NCI-H146 treated with DMSO at 0.1 percent for 48 hours (cell line): ENCODE results near the gene STAT3.
A peak's percentile ranks its signal among the peaks of the same experiment; 100 is the strongest.

Experiments used
- DNase-seq: peaks from one replicate; lab custom pipeline; 2025; ENCODE audit not compliant: unreplicated experiment; lab: John Stamatoyannopoulos, UW

Gene STAT3

DNA sequence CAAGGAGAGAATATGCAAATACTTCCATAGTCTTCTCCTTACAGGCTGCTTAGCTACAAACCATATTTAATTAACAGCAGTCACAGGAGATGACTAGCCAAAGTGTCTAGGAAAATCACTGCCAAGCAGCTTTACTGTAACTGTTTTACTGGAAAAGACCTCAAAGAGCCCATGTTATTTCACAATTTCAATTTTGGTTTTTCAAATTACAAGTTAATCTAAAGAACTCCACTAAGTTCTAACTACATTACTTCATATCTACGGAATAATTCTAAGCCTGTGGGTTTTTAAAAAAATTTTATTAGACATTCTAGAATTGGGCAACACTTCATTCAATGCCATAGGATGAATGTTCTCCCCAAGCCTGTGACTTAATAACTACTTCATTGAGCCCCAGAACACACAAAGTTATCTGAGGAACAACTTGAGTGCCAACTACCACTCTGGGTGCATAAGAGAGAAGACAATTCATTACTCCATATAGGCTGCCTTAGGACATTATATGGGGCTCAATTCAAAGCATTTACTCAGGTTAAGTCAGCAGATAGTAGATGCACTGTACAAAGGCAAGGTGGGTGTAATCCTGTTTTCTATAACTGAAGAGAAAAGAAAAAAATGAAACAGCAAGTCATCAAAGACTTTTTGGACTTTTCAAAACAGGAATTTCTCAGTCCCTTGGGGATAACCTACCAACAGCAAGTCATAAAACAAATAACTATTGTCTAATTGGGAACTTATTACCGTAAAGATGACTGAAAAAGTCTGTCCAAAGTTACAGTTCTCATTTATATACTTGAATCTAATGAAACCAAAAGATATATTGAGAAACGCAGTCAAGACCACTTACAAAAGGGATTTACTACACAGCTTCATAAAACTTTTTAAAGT, 33.0 kb downstream of the STAT3 start:
- no peak for DNase-seq

DNA sequence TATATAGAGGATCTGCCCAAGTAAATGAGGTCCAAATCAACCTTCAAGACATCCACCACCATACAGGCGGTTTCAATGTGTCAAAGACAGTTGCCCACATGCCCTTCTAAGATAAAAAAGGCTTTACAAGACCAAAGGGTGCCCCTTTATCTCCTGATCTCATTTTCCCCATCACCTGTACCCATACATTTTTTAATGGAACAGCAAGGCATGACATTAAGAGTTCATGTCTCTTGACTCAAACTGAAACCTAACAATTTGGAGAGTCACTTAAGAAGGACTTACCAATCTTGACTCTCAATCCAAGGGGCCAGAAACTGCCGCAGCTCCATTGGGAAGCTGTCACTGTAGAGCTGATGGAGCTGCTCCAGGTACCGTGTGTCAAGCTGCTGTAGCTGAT, 40.1 kb downstream of the STAT3 start:
- DNase-seq = no peak

DNA sequence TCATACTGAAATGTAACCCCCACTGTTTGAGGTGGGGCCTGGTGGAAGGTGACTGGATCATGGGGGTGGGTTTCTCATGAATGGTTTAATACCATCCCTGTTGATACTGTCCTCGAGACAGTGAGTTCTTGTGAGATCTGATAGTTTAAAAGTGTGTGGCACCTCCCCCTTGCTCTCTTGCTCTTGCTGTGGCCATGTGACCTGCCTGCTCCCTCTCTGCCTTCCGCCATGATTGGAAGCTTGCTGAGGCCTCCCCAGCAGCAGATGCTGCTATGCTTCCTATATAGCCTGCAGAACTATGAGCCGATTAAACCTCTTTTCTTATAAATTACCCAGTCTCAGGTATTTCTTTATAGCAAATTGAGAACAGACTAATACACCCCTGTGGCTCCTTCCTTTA, 40.6 kb downstream of the STAT3 start:
- DNase-seq = no peak

DNA sequence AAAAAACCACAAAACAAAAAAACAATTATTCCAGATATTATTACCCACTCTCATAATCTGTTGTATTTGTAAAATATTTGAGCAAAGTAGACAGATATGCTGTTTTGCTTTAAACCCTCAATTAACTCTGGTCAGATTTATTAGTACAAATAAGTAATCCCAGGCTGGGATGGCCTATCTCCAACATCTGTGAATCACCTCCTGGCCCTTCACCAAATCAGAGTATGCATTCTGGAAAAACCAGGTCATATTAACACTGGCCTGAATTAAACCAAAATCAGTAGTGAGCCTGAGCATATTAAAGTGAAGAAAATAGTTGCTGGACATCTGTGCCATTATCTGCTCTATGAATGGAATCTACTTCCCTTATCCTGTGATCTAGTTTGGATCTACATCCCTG, 41.0 kb downstream of the STAT3 start:
- no peak for DNase-seq

DNA sequence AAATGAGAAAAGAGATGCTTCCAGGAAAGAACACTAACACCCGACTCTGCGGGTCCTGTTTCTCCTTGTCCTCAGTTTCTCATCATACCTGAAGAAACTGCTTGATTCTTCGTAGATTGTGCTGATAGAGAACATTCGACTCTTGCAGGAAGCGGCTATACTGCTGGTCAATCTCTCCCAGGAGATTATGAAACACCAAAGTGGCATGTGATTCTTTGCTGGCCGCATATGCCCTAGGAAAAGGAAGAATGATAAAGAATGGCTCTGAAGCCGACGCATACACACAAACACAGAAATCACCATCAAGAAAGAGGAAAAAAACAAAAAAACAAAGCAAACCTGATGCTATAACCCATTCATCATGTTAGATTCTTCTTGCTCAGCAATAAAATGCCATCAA, 41.8 kb downstream of the STAT3 start:
- no peak for DNase-seq

DNA sequence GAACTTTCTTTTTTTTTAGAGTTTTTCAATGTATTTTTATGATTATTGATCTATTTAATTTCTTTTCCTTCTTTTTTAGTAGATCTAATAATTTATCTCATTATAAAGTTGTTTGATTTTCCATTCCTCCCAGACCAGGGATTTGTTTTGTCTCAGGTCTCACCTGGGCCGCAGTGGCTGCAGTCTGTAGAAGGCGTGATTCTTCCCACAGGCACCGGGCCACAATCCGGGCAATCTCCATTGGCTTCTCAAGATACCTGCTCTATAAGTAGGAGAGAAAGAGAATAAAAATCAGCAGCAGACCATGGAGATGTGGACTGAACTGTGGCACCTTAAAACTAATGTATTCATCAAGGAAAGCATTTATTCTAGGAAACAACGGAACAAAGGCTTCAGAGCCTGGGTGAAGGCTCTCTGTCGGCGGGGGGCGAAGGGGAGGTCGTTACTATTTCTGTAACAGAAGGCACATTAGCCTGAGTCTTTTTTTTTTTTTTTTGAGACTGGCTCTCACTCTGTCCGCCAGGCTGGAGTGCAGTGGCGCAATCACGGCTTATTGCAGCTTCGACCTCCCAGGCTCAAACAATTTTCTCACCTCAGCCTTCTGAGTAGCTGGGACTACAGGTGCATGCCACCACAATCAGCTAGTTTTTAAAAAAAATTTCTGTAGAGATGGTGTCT, 42.7 kb downstream of the STAT3 start:
- DNase-seq = no peak

DNA sequence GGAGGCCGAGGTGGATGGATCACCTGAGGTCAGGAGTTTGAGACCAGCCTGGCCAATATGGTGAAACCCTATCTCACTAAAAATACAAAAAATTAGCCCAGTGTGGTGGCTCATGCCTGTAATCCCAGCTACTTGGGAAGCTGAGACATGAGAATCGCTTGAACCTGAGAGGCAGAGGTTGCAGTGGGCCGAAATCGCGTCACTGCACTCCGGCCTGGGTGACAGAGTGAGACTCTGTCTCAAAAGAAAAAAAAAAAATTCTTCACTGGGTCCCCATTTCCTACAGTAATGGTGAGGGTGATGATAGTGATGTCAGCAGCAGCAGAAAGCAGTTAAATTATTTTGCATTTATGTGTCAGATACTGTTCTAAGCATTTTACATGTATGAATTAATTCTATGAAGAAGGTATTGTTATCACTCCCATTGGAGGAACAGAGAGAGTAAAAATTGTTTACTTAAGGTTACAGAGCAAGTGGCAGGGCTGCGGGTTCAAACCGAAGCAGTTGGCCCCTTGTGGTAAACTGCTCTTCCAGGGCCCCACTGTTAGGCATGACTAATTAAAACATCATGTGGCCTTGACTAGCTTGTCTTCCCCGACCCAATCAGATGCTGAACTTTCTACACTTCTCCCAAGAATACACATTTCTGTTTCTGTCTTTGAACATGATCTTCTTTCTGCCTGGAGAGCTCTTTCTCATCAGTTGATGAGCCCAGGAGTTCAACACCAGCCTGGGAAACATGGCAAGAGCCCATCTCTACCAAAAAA, 45.8 kb downstream of the STAT3 start:
- DNase-seq = no peak

DNA sequence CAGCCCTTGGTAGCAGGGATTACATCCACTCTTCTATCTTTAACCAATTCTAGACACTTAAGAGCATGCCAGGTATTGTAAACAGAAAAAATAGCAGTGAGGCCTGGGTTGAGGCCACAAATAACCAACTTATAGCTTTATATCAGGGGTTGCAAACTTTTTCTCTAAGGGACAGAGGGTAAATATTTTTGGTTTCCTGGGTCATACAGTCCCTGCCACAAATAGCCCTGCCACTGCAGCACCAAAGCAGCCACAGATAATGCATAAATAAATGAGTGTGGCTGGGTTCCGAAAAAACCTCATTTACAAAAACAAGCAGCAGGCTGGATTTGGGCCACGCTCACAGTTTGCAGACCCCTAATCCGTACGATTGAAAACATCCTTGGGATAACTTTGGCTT, 46.7 kb downstream of the STAT3 start:
- no peak for DNase-seq

DNA sequence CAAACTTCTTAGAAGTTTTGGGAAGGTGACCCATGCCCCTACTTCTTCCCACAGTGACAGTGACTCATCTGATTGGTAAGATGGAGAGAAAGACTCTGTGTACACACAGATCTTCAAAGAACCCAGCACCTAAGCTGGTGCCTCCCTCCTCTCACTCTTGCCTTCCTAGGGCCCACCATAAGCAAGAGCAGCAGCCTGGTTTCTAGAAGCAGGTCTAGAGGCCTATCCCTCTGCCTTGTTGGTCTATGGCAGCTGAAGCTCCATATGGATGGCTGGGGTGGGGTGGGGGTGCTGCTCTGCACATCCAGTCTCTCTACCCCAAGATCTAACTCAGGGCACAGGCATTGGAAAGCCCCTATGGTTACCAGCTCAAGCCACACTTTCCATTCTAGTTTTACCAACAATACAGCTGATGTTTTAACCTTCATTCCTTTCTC, 47.5 kb downstream of the STAT3 start:
- no peak for DNase-seq

DNA sequence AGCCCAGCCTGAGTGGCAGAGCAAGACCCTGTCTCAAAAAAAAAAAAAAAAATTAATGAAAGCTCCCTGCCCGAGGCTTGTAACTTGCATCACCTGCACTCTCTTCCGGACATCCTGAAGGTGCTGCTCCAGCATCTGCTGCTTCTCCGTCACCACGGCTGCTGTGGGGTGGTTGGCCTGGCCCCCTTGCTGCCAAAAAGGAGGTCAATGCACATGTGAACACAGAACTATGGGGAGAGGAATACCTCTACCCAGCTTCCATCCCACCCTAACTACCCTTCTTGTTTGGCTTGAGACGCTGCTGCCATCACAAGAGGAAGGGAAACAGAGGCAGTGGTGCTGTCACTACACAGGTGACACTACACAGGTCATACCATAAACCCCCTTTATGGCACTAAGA, 49.0 kb downstream of the STAT3 start:
- DNase-seq = no peak

DNA sequence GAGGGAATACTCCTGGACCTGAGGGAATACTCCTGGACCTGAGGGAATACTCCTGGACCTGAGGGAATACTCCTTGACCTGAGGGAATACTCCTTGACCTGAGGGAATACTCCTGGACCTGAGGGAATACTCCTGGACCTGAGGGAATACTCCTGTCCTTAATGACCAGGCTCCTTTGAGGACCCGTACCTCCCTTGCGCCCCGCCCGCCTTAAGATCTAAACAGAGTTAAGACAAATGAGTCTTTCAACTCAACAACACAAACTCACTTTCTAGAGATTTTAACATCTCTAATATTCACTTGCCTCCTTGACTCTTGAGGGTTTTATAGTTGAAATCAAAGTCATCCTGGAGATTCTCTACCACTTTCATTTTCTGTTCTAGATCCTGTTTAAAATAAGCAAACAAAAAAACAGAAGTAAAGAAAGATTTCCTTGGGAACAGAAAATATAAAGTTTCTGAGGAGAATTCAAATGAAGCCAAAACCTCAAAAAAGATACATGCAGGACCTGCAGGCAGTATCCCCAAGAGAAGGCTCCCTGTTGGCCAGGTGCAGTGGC, 49.7 kb downstream of the STAT3 start:
- DNase-seq = no peak

DNA sequence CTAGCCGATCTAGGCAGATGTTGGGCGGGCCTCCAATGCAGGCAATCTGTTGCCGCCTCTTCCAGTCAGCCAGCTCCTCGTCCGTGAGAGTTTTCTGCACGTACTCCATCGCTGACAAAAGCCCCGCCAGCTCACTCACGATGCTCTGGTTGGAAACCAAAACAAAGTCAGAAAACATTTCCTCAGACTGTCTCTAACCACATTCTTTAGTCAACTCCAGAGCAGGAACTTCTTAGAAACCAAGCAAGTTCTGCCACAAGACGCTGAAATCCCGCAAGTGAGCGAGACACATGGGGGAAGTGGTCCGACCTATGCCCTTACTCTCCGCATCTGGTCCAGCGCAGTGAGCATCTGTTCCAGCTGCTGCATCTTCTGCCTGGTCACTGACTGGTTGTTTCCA, 50.8 kb downstream of the STAT3 start:
- DNase-seq = no peak

DNA sequence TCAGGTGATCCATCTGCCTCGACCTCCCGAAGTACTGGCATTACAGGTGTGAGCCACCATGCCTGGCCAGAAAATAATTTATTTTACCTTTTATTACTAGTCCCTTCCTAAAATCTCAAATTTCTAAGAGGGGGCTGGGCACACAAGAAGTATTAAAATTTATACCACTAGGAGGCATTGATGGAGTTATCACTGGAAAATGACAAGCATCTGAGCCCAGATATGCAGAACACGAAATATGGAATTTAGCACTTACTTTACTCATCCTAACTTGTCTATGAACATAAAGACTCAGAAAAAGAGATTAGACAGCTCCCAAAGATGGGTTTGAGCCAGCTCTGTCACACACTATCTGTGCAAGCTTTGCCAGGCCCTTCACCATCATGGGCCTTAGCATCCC, 53.6 kb downstream of the STAT3 start:
- no peak for DNase-seq

DNA sequence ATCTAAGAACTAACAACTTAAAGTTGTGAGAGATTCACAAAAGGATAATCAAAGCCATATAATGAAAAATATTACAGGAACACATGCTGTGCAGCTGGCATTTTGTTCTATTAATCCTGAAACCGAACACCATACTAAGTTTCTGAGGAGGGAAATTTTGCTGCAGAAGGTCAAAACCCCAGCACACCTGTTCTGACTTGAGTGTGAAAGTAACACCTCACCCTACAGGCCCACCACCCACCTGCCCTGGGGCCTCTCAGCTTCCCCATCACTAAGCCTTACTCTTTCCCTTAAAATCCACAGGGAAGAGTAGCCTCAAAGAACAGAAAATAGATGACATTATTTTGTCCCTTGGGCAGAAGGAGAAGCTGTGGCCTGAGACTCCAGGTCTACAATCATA, 55.2 kb downstream of the STAT3 start:
- DNase-seq = no peak

DNA sequence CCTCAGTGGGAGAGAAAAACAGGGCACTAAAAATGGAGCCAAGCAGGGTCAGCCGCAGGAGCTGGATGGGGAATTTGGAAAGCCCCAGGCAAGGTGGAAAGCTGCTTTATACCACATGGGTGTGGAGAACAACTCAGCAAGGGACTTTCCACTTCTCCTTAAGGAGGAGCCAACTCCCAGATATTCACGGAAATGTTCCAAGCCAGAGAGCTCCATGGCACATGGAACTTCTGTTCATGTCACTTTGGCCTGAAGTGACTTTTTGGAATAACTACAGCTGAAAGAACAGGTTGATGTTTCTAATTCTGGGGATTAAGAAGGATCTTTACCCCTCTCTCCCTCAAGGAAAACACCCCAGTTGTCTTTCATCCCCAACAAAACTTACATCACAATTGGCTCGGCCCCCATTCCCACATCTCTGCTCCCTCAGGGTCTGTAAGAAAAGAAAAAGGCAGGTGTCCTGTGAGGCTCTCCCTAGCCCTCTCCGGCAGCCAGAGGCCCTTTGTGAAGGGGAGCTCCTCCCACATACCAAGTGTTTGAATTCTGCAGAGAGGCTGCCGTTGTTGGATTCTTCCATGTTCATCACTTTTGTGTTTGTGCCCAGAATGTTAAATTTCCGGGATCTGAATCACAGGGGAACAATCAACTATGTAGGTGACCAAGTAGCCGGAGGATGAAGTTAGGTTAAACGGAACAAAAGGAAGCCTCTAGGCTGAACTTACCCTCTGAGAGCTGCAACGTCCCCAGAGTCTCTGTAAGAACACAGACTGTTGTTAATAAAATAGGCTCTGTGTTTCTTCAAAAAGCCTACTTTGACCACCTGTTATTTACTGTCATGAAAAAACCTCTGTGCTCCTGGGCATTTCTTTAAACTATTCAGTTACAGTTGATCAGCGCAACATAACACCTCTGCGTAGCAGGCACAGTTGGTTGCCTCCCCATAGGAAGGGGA, 58.9 kb downstream of the STAT3 start:
- no peak for DNase-seq

DNA sequence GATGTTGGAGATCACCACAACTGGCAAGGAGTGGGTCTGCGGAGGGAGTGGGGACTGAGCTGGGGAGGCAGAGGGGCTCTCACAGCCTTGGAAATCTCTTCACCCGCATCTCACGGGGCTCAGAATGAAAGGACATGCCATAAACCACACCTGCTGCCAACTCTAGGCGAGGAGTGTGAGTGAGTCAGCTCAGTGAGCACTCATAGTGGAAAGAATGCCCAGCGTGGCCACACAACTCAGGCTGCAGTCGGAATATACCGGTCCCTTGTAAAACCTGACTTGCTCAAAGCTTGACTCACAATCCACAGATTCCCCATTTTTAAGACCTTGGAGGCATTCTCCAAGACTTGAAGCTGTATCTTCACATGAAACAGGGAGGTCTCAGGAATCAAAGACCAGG, 63.2 kb downstream of the STAT3 start:
- no peak for DNase-seq

DNA sequence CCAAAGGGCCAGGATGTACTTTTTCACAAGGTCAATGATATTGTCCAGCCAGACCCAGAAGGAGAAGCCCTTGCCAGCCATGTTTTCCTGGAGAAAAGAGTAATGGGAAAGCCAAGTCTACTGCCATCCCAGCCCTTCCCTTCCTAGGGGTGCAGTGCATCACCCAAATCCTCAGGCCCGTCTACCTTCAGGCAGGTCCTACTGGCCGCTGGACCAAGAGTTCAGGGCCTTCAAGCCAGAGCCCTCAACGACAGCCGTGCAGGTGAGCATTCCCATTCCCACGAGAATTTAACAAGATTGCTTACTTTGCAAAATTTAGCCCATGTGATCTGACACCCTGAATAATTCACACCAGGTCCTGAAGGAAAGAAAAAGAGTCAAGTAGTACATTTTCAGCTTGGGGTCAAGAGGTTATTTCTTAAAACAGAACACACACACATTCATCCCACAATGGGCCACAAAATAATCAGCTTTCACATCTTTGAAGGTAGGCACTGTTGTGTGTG, 64.9 kb downstream of the STAT3 start:
- DNase-seq = no peak

DNA sequence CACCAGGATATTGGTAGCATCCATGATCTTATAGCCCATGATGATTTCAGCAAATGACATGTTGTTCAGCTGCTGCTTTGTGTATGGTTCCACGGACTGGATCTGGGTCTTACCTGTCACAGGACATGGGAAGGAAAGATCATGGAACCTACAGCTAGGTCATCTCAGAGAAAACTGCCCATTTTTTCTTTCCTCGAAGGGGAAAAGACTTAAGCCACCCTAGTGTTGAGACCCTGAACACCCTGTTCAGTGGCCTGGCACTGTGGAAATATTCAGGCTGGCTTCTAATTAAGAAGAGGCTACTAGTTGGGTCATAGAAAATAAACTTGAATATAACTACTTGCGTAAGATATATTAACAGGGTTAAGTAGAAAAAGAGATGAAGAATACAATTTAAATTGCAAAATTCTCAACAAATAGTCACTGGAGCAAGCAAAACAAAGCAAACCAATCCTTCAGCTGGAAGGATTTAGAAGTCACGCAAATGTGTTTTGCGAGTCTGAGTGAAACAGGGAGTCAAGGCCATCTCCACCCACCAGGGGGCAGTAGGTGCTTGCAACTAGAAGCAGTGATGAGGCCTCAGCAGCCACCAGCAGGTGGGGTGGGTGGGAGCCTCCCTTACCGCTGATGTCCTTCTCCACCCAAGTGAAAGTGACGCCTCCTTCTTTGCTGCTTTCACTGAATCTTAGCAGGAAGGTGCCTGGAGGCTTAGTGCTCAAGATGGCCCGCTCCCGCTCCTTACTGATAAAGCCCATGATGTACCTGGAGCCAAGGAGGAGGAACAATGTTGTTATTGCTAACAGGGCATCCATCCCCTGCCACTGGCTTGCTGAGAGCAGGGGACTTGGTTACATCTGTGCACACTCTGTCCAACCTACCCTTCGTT, 65.6 kb downstream of the STAT3 start:
- peak; percentile 72 for DNase-seq

DNA sequence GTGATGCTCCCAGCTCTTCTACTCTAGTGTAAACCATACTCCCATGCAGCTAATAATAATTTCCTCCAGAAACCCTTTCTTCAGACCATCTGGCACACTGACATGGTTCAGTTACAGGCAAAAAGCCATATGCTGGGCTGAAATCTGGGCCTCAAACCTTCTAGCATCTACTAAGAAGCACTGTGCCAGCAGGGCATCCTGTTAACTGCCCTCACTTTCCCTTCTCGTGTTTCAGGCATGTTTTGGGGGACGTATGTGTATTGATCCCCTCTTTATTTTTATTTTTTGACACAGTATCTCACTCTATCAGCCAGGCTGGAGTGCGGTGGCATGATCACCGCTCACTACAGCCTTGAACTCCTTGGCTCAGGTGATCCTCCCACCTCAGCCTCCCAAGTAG, 66.7 kb downstream of the STAT3 start:
- DNase-seq = no peak
